Measurements from ENCODE around the gene EFCAB8.

Gene EFCAB8

GRCh38 chr20:32906200-32906599 is 47.5 kb downstream of the EFCAB8 start:
- no peak for DNase-seq
- Histone ChIP-seq H3K27me3 (replicated peaks) (no peaks in the 10 kb centered on the region), H3K36me3 (replicated peaks) (no peaks in the 10 kb centered on the region), H3K4me3 (ENCODE audit: low read depth, low read length) (no peak overlapping the region), H3K27ac (no peak overlapping the region)
- in situ Hi-C loops (cut with HindIII; ENCODE audit: low pct_ligation_motif_present, low sequenced_read_pairs) = no loop called here
- no peak for TF ChIP-seq CTCF (IDR thresholded peaks at IDR 0.05; ENCODE audit: low read depth, low read length, missing control alignments)

- no peak overlapping the region for H3K27ac ChIP-seq
- no peaks in the 10 kb centered on the region for H3K36me3 ChIP-seq (replicated peaks)
- DNase-seq = no peak
- TF ChIP-seq CTCF (IDR thresholded peaks at IDR 0.05; ENCODE audit: low read depth, low read length, missing control alignments) = no peak
- H3K4me3 ChIP-seq (ENCODE audit: low read depth, low read length) = no peak overlapping the region
- in situ Hi-C loops (cut with HindIII; ENCODE audit: low pct_ligation_motif_present, low sequenced_read_pairs) = no loop called here
- no peaks in the 10 kb centered on the region for H3K27me3 ChIP-seq (replicated peaks)
Measured at GRCh38 chr20:32906871-32907495, 48.3 kb downstream of the EFCAB8 start.

GRCh38 chr20:32907886-32908285 is 49.2 kb downstream of the EFCAB8 start:
- TF ChIP-seq CTCF (IDR thresholded peaks at IDR 0.05; ENCODE audit: low read depth, low read length, missing control alignments) = no peak
- Histone ChIP-seq H3K36me3 (replicated peaks) (no peaks in the 10 kb centered on the region), H3K27ac (no peak overlapping the region), H3K4me3 (ENCODE audit: low read depth, low read length) (no peak overlapping the region), H3K27me3 (replicated peaks) (no peaks in the 10 kb centered on the region)
- in situ Hi-C loops (cut with HindIII; ENCODE audit: low pct_ligation_motif_present, low sequenced_read_pairs) = no loop called here
- DNase-seq = no peak

GRCh38 chr20:32908334-32909292 is 49.9 kb downstream of the EFCAB8 start:
- in situ Hi-C loops (cut with HindIII; ENCODE audit: low pct_ligation_motif_present, low sequenced_read_pairs) = no loop called here
- Histone ChIP-seq H3K27me3 (replicated peaks) (no peaks in the 10 kb centered on the region), H3K36me3 (replicated peaks) (no peaks in the 10 kb centered on the region), H3K27ac (no peak overlapping the region), H3K4me3 (ENCODE audit: low read depth, low read length) (no peak overlapping the region)
- no peak for TF ChIP-seq CTCF (IDR thresholded peaks at IDR 0.05; ENCODE audit: low read depth, low read length, missing control alignments)
- DNase-seq = no peak

- H3K27me3 ChIP-seq (replicated peaks) = no peaks in the 10 kb centered on the region
- no peak overlapping the region for H3K4me3 ChIP-seq (ENCODE audit: low read depth, low read length)
- DNase-seq = no peak
- TF ChIP-seq CTCF (IDR thresholded peaks at IDR 0.05; ENCODE audit: low read depth, low read length, missing control alignments) = no peak
- in situ Hi-C loops (cut with HindIII; ENCODE audit: low pct_ligation_motif_present, low sequenced_read_pairs) = no loop called here
- no peak overlapping the region for H3K27ac ChIP-seq
- H3K36me3 ChIP-seq (replicated peaks) = no peaks in the 10 kb centered on the region
Measured at GRCh38 chr20:32909451-32909850, 50.7 kb downstream of the EFCAB8 start.
